ENCODE results near the gene DCBLD2. TPM values are rescaled to one million over a fixed set of nuclear protein-coding genes. Genes with fewer than 3 reads are reported as not detected.
A peak's percentile ranks its signal among the peaks of the same experiment; 100 is the strongest.

The DCBLD2 gene
- total and polyA plus RNA-seq, 2 of the 4 experiments (the other 2 are of a cell fraction): 121 to 196 TPM

- Histone ChIP-seq H2BK5ac (ENCODE audit: low read depth, low read length, poor library complexity, severe bottlenecking) (peak overlapping the region; percentile 26), H3K9ac (ENCODE audit: low read depth, low read length) (no peak overlapping the region), H3K9me3 (ENCODE audit: control insufficient read depth, insufficient read depth, low read length) (no peaks in the 10 kb centered on the region), H3K14ac (replicated peaks; ENCODE audit: low read depth, low read length) (peak overlapping the region; percentile 7; the same call in 1 of the 2 replicates), H3K4me2 (ENCODE audit: low read depth, low read length) (no peak overlapping the region; the same call in 1 of the 2 replicates), H3K79me1 (ENCODE audit: low read depth in 1 of 2, low read length in 2 of 2) (peaks cover 5 to 70% of the 10 kb centered on the region in 2 experiments; a peak in 2 of 4 replicates), H4K20me1 (ENCODE audit: insufficient read depth, low read length) (peaks cover 78% of the 10 kb centered on the region), H2BK15ac (ENCODE audit: low read depth, low read length) (no peak overlapping the region), H2BK20ac (ENCODE audit: low read depth, low read length) (no peak overlapping the region), H3K27me3 (ENCODE audit: control insufficient read depth, insufficient read depth, low read length) (no peaks in the 10 kb centered on the region), H4K91ac (ENCODE audit: insufficient read depth, low read depth, low read length) (no peak overlapping the region), H4K5ac (ENCODE audit: low read depth, low read length) (no peak overlapping the region), H3K4me3 (ENCODE audit: insufficient read depth, low read depth, low read length) (no peak overlapping the region), H3K18ac (ENCODE audit: low read depth, low read length) (peak overlapping the region; percentile 54; the same call in 1 of the 2 replicates), H2AK5ac (ENCODE audit: low read depth, low read length) (no peak overlapping the region), H3K56ac (ENCODE audit: extremely low read depth, insufficient read depth, low read length) (no peak overlapping the region), H3K36me3 (ENCODE audit: control insufficient read depth, insufficient read depth, low read length) (peaks cover 4% of the 10 kb centered on the region; the same call in 1 of the 2 replicates), H3K4ac (ENCODE audit: low read depth, low read length) (no peak overlapping the region), H3K9me1 (ENCODE audit: insufficient read depth, low read length) (peaks cover 31% of the 10 kb centered on the region), H3K23ac (ENCODE audit: low read depth, low read length) (peak overlapping the region; percentile 28; the same call in 1 of the 2 replicates), H2AK9ac (replicated peaks; ENCODE audit: low read depth, low read length, poor library complexity) (no peak overlapping the region), H3K4me1 (ENCODE audit: control insufficient read depth, insufficient read depth, low read length) (peaks cover 42% of the 10 kb centered on the region), H2AFZ (replicated peaks; ENCODE audit: low read length, poor library complexity) (no peak overlapping the region), H2BK120ac (ENCODE audit: low read depth, low read length) (no peak overlapping the region), H4K8ac (ENCODE audit: low read depth in 2 of 2, low read length in 2 of 2) (peak overlapping the region in 1 of 2 experiments; percentile 37; a peak in 1 of 4 replicates), H3K27ac (ENCODE audit: insufficient read depth, low read length) (no peak overlapping the region)
- ChIA-PET POLR2A (ENCODE audit: unreplicated experiment) (no interaction called here), CTCF (no interaction called here)
- intact Hi-C loops (cut with micrococcal nuclease) (no loop called here), in situ Hi-C loops (cut with MboI; ENCODE audit: low sequenced_read_pairs) (no loop called here), dilution Hi-C loops (cut with HindIII; ENCODE audit: low sequenced_read_pairs, unreplicated experiment) (no loop called here)
- TF ChIP-seq CHD1 (IDR thresholded peaks at IDR 0.05; ENCODE audit: low read depth, low read length) (no peak), MXI1 (IDR thresholded peaks at IDR 0.05; ENCODE audit: borderline replicate concordance, low read depth, low read length) (no peak), MAZ (IDR thresholded peaks at IDR 0.05; ENCODE audit: borderline replicate concordance, low read depth, low read length) (no peak), SMC3 (IDR thresholded peaks at IDR 0.05; ENCODE audit: low read depth, low read length) (no peak)
- no TSS peak for BruUV-seq (replicated peaks)
- 89% methylated on average over 1 of the region's 1 CpG; no CpG with 5 or more reads in 1 of the 2 experiments for WGBS, 2 experiments (ENCODE audit: extremely low coverage in 2 of 2, insufficient read length in 1 of 2)
- no peak for ATAC-seq (ENCODE audit: low read depth)
- peak; percentile 38 for DNase-seq
Measured at GRCh38 chr3:98890181-98890835, 11.2 kb downstream of the DCBLD2 start.
